Upper lobe of left lung (tissue), 6 donors: ENCODE data around the gene UBAP2. TPM values are rescaled to one million over a fixed set of nuclear protein-coding genes. Genes with fewer than 3 reads are reported as not detected.

Source experiments
- ATAC-seq, 2 donors: fragments of 200-7000 bp; cut with Tn5 transposase; one replicate each; pipeline ENCODE4 v1.9.1; 2022; ENCODE audit warnings: mild to moderate bottlenecking in 2 of 2, moderate library complexity in 2 of 2; ENCODE audit not compliant: low FRiP score in 2 of 2
- DNase-seq, 2 donors: peaks; one replicate each; pipeline ENCODE4 v3.0.0-alpha.2; 2019 to 2020
- H3K27ac ChIP-seq, 4 donors: fragments of 200-600 bp; sonication (generic); one replicate each; pipeline ENCODE4 v1.5.1; 2016 to 2019
- H3K27me3 ChIP-seq, 4 donors: fragments of 200-600 bp; sonication (generic); one replicate each; pipeline ENCODE4 v1.5.1; 2017 to 2019
- H3K36me3 ChIP-seq, 4 donors: fragments of 200-600 bp; sonication (generic); one replicate each; pipeline ENCODE4 v1.5.1; 2016 to 2019
- H3K4me1 ChIP-seq, 4 donors: fragments of 200-600 bp; sonication (generic); one replicate each; pipeline ENCODE4 v1.5.1; 2018 to 2019
- H3K4me3 ChIP-seq, 4 donors: fragments of 200-600 bp; sonication (generic); one replicate each; pipeline ENCODE4 v1.5.1; 2017 to 2019; ENCODE audit warnings: mild to moderate bottlenecking in 2 of 4, moderate library complexity in 1 of 4
- H3K9me3 ChIP-seq, 4 donors: fragments of 200-600 bp; sonication (generic); one replicate each; pipeline ENCODE4 v1.5.1; 2018 to 2019
- EP300 ChIP-seq, 4 donors: sonication (generic); formaldehyde crosslinking; IDR thresholded peaks; one replicate each; pipeline ENCODE4 v1.5.1; 2017; ENCODE audit warnings: antibody characterized with exemption in 4 of 4, control low read depth in 2 of 4
- POLR2A ChIP-seq, 4 donors: fragments of 450-650 bp; IDR thresholded peaks; one replicate each; pipeline ENCODE4 v1.5.1; 2016 to 2017; ENCODE audit warnings: antibody characterized with exemption in 4 of 4, mild to moderate bottlenecking in 2 of 4
- POLR2AphosphoS5 ChIP-seq, 2 donors: sonication (generic); formaldehyde crosslinking; IDR thresholded peaks; one replicate each; pipeline ENCODE4 v1.5.1; 2017; ENCODE audit warnings: antibody characterized with exemption in 2 of 2
- WGBS, 2 donors: methylation state at CpG; one replicate each; pipeline ENCODE4 v1.1.5; 2017 to 2018; 5-methylcytosine and 5-hydroxymethylcytosine counted together
- total RNA-seq, 6 donors: library from RNA; depleted of rRNA in 4 of 6; stranded (reverse); fragments of >200 nt in 4 of 6; gene quantifications; one replicate each; pipeline versions ENCODE4 v1.1.0 to v1.2.1, GENCODE V29; 2016 to 2021
- TF ChIP-seq, protein P1 (sequence below), 6 experiments: fragments of 450-650 bp in 4 of 6; fragments of 200-600 bp in 2 of 6; sonication (generic) in 2 of 6; IDR thresholded peaks; one replicate each; pipeline ENCODE4 v1.5.1; 2016 to 2019; ENCODE audit warnings: antibody characterized with exemption in 6 of 6
- donor health status: DM: no; HTN: no; CAD: no; lungs with moderate emphysema.
- donor health status: DM: no; HTN: yes; CAD: no; lungs with severe emphysema.

The UBAP2 gene
- total RNA-seq, 6 donors from 2014 or later, result 22.3 to 48.2 (median 35.3) TPM

DNA sequence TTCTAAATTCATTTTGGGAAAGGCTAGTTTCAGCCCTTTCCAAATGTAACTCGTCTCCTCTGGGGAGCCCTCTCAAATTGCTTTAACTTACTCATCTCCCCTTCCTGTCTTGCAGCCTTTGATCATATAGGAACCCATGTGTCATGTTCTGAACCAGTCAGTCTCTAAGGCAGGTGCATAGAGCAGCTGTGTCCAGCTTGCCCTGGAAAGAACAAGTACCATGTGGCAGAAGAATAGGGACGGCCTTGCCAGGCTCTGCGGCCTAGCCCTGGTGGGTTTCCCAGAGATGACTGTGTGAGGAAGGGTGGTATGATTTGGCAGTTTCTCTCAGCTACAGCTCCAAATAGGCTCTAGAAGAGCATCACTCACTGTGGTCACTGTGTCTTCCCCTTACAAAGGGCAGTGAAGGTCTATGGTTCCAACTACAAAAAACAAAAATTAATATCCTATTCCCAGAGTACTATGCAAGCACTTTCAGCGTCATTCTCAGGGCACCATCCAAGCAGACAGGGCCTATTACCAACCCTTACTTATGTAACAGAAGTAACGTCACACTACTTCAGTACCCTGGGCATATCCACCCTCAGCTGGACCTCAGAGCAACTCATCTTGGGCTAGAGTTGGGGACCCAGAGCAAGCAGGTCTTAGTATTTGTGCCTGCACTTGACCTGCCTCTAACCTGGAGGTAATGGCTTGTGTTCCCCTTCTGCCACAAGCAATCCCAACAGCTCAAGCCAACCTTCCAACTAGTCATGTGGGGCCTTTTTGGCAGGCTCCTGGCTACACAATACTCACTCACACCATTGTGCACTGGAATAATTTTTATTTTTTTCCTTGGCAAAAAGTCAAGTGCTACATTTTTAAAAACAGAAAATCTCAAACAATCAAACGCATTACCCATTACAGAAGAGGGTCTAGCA, 37.2 kb upstream of the UBAP2 start:
- Histone ChIP-seq H3K27ac (peak overlapping the region in 3 of 4 donors; percentile 34 to 56 (median 49)), H3K4me3 (no peak overlapping the region), H3K9me3 (no peaks in the 10 kb centered on the region), H3K4me1 (no peaks in the 10 kb centered on the region), H3K36me3 (peaks cover 25 to 55% (median 43%) of the 10 kb centered on the region in 4 donors), H3K27me3 (no peaks in the 10 kb centered on the region)
- 87 to 89% methylated on average over 6 of the region's 6 CpGs for whole genome bisulfite sequencing, 2 donors
- ATAC-seq (no peak), DNase-seq (no peak)
- TF ChIP-seq POLR2AphosphoS5 (IDR thresholded peaks at IDR 0.05), result no peak
- TF ChIP-seq, protein P1, sequence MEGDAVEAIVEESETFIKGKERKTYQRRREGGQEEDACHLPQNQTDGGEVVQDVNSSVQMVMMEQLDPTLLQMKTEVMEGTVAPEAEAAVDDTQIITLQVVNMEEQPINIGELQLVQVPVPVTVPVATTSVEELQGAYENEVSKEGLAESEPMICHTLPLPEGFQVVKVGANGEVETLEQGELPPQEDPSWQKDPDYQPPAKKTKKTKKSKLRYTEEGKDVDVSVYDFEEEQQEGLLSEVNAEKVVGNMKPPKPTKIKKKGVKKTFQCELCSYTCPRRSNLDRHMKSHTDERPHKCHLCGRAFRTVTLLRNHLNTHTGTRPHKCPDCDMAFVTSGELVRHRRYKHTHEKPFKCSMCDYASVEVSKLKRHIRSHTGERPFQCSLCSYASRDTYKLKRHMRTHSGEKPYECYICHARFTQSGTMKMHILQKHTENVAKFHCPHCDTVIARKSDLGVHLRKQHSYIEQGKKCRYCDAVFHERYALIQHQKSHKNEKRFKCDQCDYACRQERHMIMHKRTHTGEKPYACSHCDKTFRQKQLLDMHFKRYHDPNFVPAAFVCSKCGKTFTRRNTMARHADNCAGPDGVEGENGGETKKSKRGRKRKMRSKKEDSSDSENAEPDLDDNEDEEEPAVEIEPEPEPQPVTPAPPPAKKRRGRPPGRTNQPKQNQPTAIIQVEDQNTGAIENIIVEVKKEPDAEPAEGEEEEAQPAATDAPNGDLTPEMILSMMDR (IDR thresholded peaks at IDR 0.05), result no peak
- TF ChIP-seq EP300 (IDR thresholded peaks at IDR 0.05), result no peak
- TF ChIP-seq POLR2A (IDR thresholded peaks at IDR 0.05), result no peak

DNA sequence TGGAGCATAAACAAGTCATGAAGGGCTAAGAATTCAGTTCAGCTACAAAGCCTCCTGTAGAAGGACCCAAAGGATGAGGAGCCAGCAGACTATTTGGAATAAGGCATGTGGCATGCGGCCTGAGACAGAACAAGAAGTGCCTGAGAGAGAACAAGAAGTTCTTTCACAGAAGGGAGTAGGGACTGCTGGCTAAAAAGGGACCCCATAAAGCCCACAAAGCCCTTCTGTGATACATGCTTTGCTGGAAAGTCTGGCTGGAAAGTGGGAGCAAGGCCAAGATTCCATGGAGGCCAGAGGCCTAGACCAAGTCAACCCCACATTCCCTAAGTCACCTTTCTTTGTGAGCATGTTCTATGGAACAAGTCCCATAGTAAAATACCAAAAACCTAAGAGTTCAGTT, 35.9 kb upstream of the UBAP2 start:
- no peaks in the 10 kb centered on the region for H3K4me1 ChIP-seq
- H3K9me3 ChIP-seq, result no peaks in the 10 kb centered on the region
- H3K27me3 ChIP-seq, result no peaks in the 10 kb centered on the region
- H3K36me3 ChIP-seq, result peaks cover 24 to 42% (median 35%) of the 10 kb centered on the region in 4 donors
- ATAC-seq (no peak), DNase-seq (no peak)
- TF ChIP-seq, protein P1 (IDR thresholded peaks at IDR 0.05), result no peak
- TF ChIP-seq POLR2AphosphoS5 (IDR thresholded peaks at IDR 0.05), result peak in 1 of 2 donors; percentile 29
- peak in 2 of 4 donors; percentile 63 to 73 for TF ChIP-seq EP300 (IDR thresholded peaks at IDR 0.05)
- no peak for TF ChIP-seq POLR2A (IDR thresholded peaks at IDR 0.05)
- 36 to 83% methylated on average over 1 of the region's 1 CpG for WGBS, 2 donors
- H3K4me3 ChIP-seq, result no peak overlapping the region
- peak overlapping the region; percentile 42 to 68 (median 54) for H3K27ac ChIP-seq

DNA sequence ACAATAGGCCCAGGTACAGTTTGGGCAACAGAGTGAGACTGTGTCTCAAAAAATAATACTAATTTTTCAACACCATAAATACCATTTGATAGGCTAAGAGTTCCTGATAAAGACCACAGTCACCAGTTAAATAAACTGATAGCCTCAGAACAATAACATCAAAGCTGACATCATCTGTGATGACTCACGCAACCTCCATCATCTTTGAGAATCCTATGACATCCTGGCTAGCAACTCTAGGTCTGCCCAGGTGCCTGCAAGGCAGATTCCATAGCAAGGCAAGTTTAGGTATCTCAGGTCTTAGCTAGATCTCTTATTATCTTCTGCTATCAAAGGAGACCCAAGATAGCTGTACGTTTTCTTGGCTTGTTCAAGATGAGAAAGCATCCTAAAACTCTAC, 30.5 kb upstream of the UBAP2 start:
- no peaks in the 10 kb centered on the region for H3K27me3 ChIP-seq
- H3K9me3 ChIP-seq, result no peaks in the 10 kb centered on the region
- ATAC-seq, result no peak
- TF ChIP-seq, protein P1 (IDR thresholded peaks at IDR 0.05), result no peak
- H3K27ac ChIP-seq, result no peak overlapping the region
- H3K36me3 ChIP-seq, result no peaks in the 10 kb centered on the region
- H3K4me3 ChIP-seq, result no peak overlapping the region
- peaks cover 0 to 2% (median 0%) of the 10 kb centered on the region in 4 donors for H3K4me1 ChIP-seq
- DNase-seq, result no peak
- WGBS, 2 donors, result 86 to 88% methylated on average over 2 of the region's 2 CpGs

DNA sequence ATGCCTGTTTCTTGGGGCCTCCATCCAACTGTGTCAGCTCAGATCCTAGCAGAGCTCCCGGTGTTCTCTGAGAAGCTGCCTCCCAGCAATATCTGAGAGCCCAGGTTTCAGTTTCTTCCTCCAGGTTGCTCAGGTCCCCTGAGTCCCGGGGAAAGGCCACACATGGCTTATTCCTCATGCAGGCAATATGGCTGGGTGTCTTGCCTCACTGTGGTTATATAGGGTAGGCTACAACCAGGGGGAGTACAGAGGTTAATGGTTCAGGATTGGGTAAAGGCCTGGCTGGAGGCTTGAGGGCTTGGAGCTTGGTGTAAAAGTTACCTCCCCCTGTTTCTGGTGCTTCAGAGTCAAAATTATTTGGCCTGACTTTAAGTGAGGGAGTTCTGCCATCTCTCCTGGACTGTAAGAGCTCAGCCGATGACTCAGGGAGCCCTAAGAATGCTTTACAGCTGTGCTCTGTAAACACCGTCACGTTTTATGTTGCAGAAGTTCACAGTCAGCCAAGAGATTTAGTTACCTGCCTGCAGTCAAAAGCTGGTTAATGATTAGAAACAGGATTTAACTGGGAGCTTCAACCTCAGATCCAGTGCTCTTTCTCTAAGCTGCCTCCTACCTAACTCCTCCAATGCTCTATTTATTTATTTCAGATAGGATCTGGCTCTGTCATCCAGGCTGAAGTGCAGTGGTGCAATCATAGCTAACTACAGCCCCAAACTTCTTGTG, 24.3 kb upstream of the UBAP2 start:
- peaks cover 0 to 23% (median 9%) of the 10 kb centered on the region in 4 donors for H3K4me1 ChIP-seq
- H3K36me3 ChIP-seq, result no peaks in the 10 kb centered on the region
- ATAC-seq, result peak; percentile 81 to 92
- no peak overlapping the region for H3K4me3 ChIP-seq
- peak overlapping the region; percentile 64 to 70 (median 66) for H3K27ac ChIP-seq
- no peaks in the 10 kb centered on the region for H3K27me3 ChIP-seq
- DNase-seq, result peak in 1 of 2 donors; percentile 69
- no peaks in the 10 kb centered on the region for H3K9me3 ChIP-seq
- TF ChIP-seq POLR2A (IDR thresholded peaks at IDR 0.05) (no peak), EP300 (IDR thresholded peaks at IDR 0.05) (peak in 1 of 4 donors; percentile 34), POLR2AphosphoS5 (IDR thresholded peaks at IDR 0.05) (no peak)
- TF ChIP-seq, protein P1 (IDR thresholded peaks at IDR 0.05), result no peak
- 42 to 43% methylated on average over 4 to 5 of the region's 5 CpGs for WGBS, 2 donors
